Lung (tissue), 12 donors: ENCODE measurements around the gene SPATA20. TPM values are rescaled to one million over a fixed set of nuclear protein-coding genes. Genes with fewer than 3 reads are reported as not detected.

Experiments
- ATAC-seq: fragments of 200-7000 bp; cut with Tn5 transposase; one replicate; pipeline ENCODE4 v1.9.1; 2020; ENCODE audit warnings: moderate number of reproducible peaks; ENCODE audit not compliant: insufficient read depth, low FRiP score
- DNase-seq, 3 donors: peaks; one replicate each; pipeline ENCODE4 v3.0.0-alpha.2; 2013 to 2017
- H3K27ac ChIP-seq, 2 donors: one replicate each; pipeline ENCODE4 v1.5.1; 2013; ENCODE audit warnings: mild to moderate bottlenecking in 2 of 2, moderate library complexity in 2 of 2, control low read depth in 1 of 2, inconsistent platforms in 1 of 2, low read depth in 1 of 2, low read length in 1 of 2
- H3K27me3 ChIP-seq, 3 donors: one replicate each; pipeline ENCODE4 v1.5.1; 2013; ENCODE audit warnings: low read length in 2 of 3; ENCODE audit not compliant: control insufficient read depth in 3 of 3, insufficient read depth in 3 of 3
- H3K36me3 ChIP-seq, 4 donors: one replicate each; pipeline ENCODE4 v1.5.1; 2013; ENCODE audit warnings: low read length in 4 of 4, mild to moderate bottlenecking in 1 of 4, moderate library complexity in 1 of 4; ENCODE audit not compliant: control insufficient read depth in 4 of 4, insufficient read depth in 4 of 4
- H3K4me1 ChIP-seq, 5 donors: one replicate each; pipeline ENCODE4 v1.5.1; 2013; ENCODE audit warnings: low read length in 5 of 5, mild to moderate bottlenecking in 2 of 5, moderate library complexity in 1 of 5; ENCODE audit not compliant: control insufficient read depth in 5 of 5, insufficient read depth in 5 of 5
- H3K4me3 ChIP-seq: one replicate; pipeline ENCODE4 v1.5.1; 2013; ENCODE audit warnings: mild to moderate bottlenecking, control low read depth, moderate library complexity
- H3K9ac ChIP-seq, 2 donors: one replicate each; pipeline ENCODE4 v1.5.1; 2013; ENCODE audit warnings: low read length in 2 of 2, control low read depth in 1 of 2; ENCODE audit not compliant: insufficient read depth in 1 of 2
- H3K9me3 ChIP-seq, 4 donors: one replicate each; pipeline ENCODE4 v1.5.1; 2013; ENCODE audit warnings: low read length in 3 of 4, mild to moderate bottlenecking in 1 of 4, moderate library complexity in 1 of 4; ENCODE audit not compliant: control insufficient read depth in 4 of 4, insufficient read depth in 3 of 4
- WGBS, 2 donors: extraction: QIAGEN DNeasy Blood & Tissue Kit; methylation state at CpG; one replicate each; pipeline ENCODE4 v1.1.7; 2013; 5-methylcytosine and 5-hydroxymethylcytosine counted together
- polyA plus RNA-seq, 2 donors: library from polyadenylated mRNA; stranded (reverse); fragments of 200-250 nt; gene quantifications; one replicate each; pipeline ENCODE4 v1.2.1, GENCODE V29; 2013
- total RNA-seq, 2 donors: library from RNA; depleted of rRNA in 1 of 2; stranded (reverse); fragments of >200 nt in 1 of 2; gene quantifications; one replicate each; pipeline ENCODE4 v1.2.1, GENCODE V29; 2014 to 2021
- TF ChIP-seq, protein P1 (sequence below): IDR thresholded peaks from 2 replicates; pipeline ENCODE4 v1.5.1; 2012; ENCODE audit warnings: mild to moderate bottlenecking; ENCODE audit errors: control extremely low read depth, extremely low read depth
- donor health status: control.
- donor health status: control.
- donor health status: Bipolar disorder and iron deficiency.
- donor health status: healthy.
- donor health status: DM: yes; HTN: yes; CAD: no.

Gene SPATA20
- total and polyA plus RNA-seq, 4 donors: 10.5 to 37.8 (median 29.0) TPM

DNA sequence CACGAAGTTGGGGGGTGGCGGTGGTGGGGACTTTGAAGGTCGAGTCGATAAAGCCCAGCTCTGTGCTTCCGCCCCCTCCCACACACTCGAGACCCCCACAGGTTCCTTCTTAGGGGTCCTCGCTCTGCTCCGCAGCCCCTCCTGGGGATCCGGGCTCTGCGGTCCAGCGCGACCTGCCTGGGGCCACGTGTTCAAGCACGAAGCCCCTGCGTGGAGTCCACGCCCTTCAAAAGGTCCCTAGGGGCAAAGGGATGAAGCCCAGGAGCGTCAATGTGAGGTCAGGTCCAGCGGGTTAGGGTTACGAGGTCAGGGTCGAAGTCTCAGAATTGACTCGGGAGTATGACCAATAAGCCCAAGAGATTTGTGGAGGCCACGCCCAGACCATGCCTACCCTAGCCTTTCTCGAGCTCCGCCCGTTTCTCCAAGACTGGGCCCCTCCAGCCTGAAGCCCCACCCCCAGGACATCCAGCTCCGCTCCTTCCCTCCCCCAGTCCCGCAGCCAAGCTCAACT lies 12.8 kb downstream of the SPATA20 start:
- Histone ChIP-seq H3K4me1 (peaks cover 0 to 54% (median 16%) of the 10 kb centered on the region in 5 donors), H3K27me3 (peaks cover 0 to 27% (median 6%) of the 10 kb centered on the region in 3 donors), H3K36me3 (peaks cover 0 to 10% (median 2%) of the 10 kb centered on the region in 4 donors), H3K4me3 (no peak overlapping the region), H3K9me3 (no peaks in the 10 kb centered on the region), H3K9ac (no peak overlapping the region), H3K27ac (no peak overlapping the region)
- 3 to 5% methylated on average over 27 of the region's 27 CpGs for WGBS, 2 donors
- DNase-seq (peak; percentile 86 to 91 (median 89)), ATAC-seq (no peak)
- TF ChIP-seq, protein P1, sequence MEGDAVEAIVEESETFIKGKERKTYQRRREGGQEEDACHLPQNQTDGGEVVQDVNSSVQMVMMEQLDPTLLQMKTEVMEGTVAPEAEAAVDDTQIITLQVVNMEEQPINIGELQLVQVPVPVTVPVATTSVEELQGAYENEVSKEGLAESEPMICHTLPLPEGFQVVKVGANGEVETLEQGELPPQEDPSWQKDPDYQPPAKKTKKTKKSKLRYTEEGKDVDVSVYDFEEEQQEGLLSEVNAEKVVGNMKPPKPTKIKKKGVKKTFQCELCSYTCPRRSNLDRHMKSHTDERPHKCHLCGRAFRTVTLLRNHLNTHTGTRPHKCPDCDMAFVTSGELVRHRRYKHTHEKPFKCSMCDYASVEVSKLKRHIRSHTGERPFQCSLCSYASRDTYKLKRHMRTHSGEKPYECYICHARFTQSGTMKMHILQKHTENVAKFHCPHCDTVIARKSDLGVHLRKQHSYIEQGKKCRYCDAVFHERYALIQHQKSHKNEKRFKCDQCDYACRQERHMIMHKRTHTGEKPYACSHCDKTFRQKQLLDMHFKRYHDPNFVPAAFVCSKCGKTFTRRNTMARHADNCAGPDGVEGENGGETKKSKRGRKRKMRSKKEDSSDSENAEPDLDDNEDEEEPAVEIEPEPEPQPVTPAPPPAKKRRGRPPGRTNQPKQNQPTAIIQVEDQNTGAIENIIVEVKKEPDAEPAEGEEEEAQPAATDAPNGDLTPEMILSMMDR: no peak

DNA sequence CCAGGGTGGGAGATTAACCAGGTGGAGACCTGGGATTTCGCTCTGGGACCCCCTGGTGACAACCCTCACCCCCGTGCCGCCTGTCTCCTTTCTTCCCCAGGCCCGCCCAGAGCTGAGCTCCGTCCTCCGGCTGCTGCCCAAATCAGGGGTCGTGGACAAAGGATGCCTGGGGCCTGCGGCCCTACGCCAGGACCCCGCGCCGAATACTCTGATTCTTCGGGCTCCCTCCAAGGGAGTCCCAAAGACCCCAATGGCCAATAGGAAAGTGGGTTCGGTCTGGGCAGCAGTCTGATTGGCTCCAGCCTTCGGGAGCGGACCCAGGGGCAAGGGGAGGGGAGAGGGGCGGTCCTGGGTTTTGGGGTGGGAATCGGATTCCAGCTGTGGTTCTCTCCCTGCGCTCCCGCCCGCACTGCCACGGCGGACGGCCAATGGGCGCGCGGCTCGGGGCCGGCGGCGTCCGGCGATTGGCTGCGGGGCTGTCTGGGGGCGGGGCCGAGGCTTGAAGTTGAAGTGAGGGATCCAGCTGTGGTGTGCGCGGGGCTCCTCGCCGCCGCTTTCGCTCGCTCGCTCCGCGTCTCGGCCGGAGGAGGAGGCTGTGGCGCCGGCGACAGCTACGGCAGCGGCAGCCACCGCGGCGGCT lies 13.3 kb downstream of the SPATA20 start, which contains the start of gene CACNA1G:
CACNA1G (plus strand) TSS at position 531 of the 640 bp plus-strand sequence. CDS start 745 bp downstream, outside the sequence.
- peaks cover 0 to 30% (median 6%) of the 10 kb centered on the region in 3 donors for H3K27me3 ChIP-seq
- 1 to 2% methylated on average over 38 to 56 of the region's 56 CpGs for WGBS, 2 donors
- H3K4me1 ChIP-seq: peaks cover 0 to 56% (median 16%) of the 10 kb centered on the region in 5 donors
- peak; percentile 98 to 99 (median 98) for DNase-seq
- no peak within 1 kb of the TSS for H3K9ac ChIP-seq
- H3K27ac ChIP-seq: no peak within 1 kb of the TSS
- peak; percentile 89 for ATAC-seq
- H3K36me3 ChIP-seq: peaks cover 0 to 10% (median 2%) of the 10 kb centered on the region in 4 donors
- no peak within 1 kb of the TSS for H3K4me3 ChIP-seq
- TF ChIP-seq, protein P1: no peak
- no peaks in the 10 kb centered on the region for H3K9me3 ChIP-seq

DNA sequence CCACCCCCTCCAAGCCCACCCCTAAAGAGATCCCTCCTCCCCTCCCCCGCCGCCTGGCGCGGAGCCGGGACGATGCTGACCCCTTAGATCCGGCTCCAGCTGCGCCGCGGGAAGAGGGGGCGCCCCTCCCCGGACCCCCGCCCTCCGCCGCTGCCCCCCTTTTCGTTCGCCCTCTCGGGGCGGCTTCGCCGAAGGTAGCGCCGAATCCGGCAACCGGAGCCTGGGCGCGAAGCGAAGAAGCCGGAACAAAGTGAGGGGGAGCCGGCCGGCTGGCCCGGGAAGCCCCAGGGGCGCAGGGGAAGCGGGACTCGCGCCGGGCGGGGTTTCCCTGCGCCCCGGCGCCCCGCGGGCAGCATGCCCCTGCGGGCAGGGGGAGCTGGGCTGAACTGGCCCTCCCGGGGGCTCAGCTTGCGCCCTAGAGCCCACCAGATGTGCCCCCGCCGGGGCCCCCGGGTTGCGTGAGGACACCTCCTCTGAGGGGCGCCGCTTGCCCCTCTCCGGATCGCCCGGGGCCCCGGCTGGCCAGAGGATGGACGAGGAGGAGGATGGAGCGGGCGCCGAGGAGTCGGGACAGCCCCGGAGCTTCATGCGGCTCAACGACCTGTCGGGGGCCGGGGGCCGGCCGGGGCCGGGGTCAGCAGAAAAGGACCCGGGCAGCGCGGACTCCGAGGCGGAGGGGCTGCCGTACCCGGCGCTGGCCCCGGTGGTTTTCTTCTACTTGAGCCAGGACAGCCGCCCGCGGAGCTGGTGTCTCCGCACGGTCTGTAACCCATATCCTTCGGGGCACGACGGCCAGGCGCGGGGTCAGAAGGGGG lies 14.2 kb downstream of the SPATA20 start:
- Histone ChIP-seq H3K4me3 (no peak overlapping the region), H3K9ac (no peak overlapping the region), H3K4me1 (peaks cover 0 to 65% (median 18%) of the 10 kb centered on the region in 5 donors), H3K9me3 (no peaks in the 10 kb centered on the region), H3K27ac (no peak overlapping the region), H3K36me3 (peaks cover 0 to 3% (median 0%) of the 10 kb centered on the region in 4 donors), H3K27me3 (peaks cover 0 to 30% (median 6%) of the 10 kb centered on the region in 3 donors)
- TF ChIP-seq, protein P1: no peak
- 1 to 2% methylated on average over 47 to 88 of the region's 88 CpGs for WGBS, 2 donors
- DNase-seq (no peak), ATAC-seq (no peak)
